Activated B cell treated with CpG ODN at 0.5 μM for 24 hours (primary cell): ENCODE data around the gene OR10G4. TPM values are rescaled to one million over a fixed set of nuclear protein-coding genes. Genes with fewer than 3 reads are reported as not detected.
"Not testable (repeated sequence)": the region's sequence is repeated elsewhere in the genome, so short reads cannot be mapped to it uniquely, and the experiment has no call there.

ENCODE experiments used
- ATAC-seq: fragments of 200-7000 bp; cut with Tn5 transposase; one replicate; pipeline ENCODE4 v1.10.0; 2021; ENCODE audit warnings: low read depth, mild to moderate bottlenecking, moderate library complexity
- CTCF ChIA-PET: fragments of 350-600 bp; sonication (Branson Sonifier 250); formaldehyde crosslinking; loops from one replicate; lab custom pipeline; 2021; ENCODE audit warnings: antibody characterized with exemption; lab: Charles Lee
- POLR2A ChIA-PET: fragments of 350-600 bp; sonication (Branson Sonifier 250); formaldehyde crosslinking; loops from one replicate; lab custom pipeline; 2021; ENCODE audit warnings: antibody characterized with exemption; lab: Charles Lee
- DNase-seq: peaks from one replicate; pipeline ENCODE4 v3.0.0; 2022
- H3K27ac Mint-ChIP-seq: one replicate; pipeline ENCODE4 v1.8.0; 2020; ENCODE audit warnings: mixed read lengths
- H3K27me3 Mint-ChIP-seq: one replicate; pipeline ENCODE4 v1.8.0; 2021; ENCODE audit warnings: mixed read lengths
- H3K36me3 Mint-ChIP-seq: one replicate; pipeline ENCODE4 v1.8.0; 2021; ENCODE audit warnings: low read depth, mixed read lengths
- H3K4me1 Mint-ChIP-seq: one replicate; pipeline ENCODE4 v1.8.0; 2021; ENCODE audit warnings: mixed read lengths
- H3K4me3 Mint-ChIP-seq: one replicate; pipeline ENCODE4 v1.8.0; 2020; ENCODE audit warnings: mild to moderate bottlenecking, mixed read lengths
- H3K9me3 Mint-ChIP-seq: one replicate; pipeline ENCODE4 v1.8.0; 2020; ENCODE audit warnings: mixed read lengths
- CTCF ChIP-seq: fragments of 200-600 bp; IDR thresholded peaks from one replicate; pipeline ENCODE4 v1.8.0; 2022; ENCODE audit warnings: antibody characterized with exemption, mild to moderate bottlenecking
- intact Hi-C: fragments of 100-400 bp; cut with micrococcal nuclease; formaldehyde crosslinking; loops from one replicate; pipeline ENCODE4 v1.15.1; 2024
- total RNA-seq: library from RNA; stranded (reverse); gene quantifications from 2 replicates; pipeline ENCODE4 v1.2.3, GENCODE V29; 2022

The OR10G4 gene
- total RNA-seq, 1 donor from 2014 or later = not detected

- Mint-ChIP-seq H3K27me3 (no peaks in the 10 kb centered on the region), H3K27ac (no peak within 1 kb of the TSS), H3K4me1 (no peaks in the 10 kb centered on the region), H3K36me3 (no peaks in the 10 kb centered on the region), H3K4me3 (no peak within 1 kb of the TSS), H3K9me3 (no peaks in the 10 kb centered on the region)
- DNase-seq (no peak), ATAC-seq (no peak)
- POLR2A ChIA-PET = no interaction called here
- CTCF ChIA-PET = no interaction called here
- intact Hi-C loops = no loop called here
- no peak for TF ChIP-seq CTCF
These were observed 17.7 kb upstream of the OR10G4 start, which contains the start of gene OR10G6 for GRCh38 chr11:123995119-123995518. Gene OR10G6 (minus strand): TSS chr11:123995161. CDS start chr11:123995161, 0 bp downstream.

- H3K4me3 Mint-ChIP-seq, DNase-seq, H3K36me3 Mint-ChIP-seq, CTCF ChIA-PET, intact Hi-C loops, POLR2A ChIA-PET, ATAC-seq, H3K4me1 Mint-ChIP-seq, H3K9me3 Mint-ChIP-seq, H3K27me3 Mint-ChIP-seq, H3K27ac Mint-ChIP-seq: not testable (repeated sequence)
These were observed 3.0 kb downstream of the OR10G4 start for GRCh38 chr11:124015837-124016236.

GRCh38 chr11:124026498-124026897 lies 13.7 kb downstream of the OR10G4 start, which contains the start of gene OR10G8:
Gene OR10G8 (plus strand): TSS chr11:124026798. CDS start chr11:124029623, 2,825 bp downstream.
- intact Hi-C loops = no loop called here
- ATAC-seq = no peak
- Mint-ChIP-seq H3K36me3 (no peaks in the 10 kb centered on the region), H3K27ac (no peak within 1 kb of the TSS), H3K4me3 (no peak within 1 kb of the TSS), H3K4me1 (no peaks in the 10 kb centered on the region), H3K9me3 (no peaks in the 10 kb centered on the region), H3K27me3 (no peaks in the 10 kb centered on the region)
- CTCF ChIA-PET = no interaction called here
- TF ChIP-seq CTCF = no peak
- DNase-seq = no peak
- POLR2A ChIA-PET = no interaction called here

GRCh38 chr11:124036666-124037065 lies 23.9 kb downstream of the OR10G4 start:
- ChIA-PET CTCF (no interaction called here), POLR2A (no interaction called here)
- Mint-ChIP-seq H3K9me3 (no peaks in the 10 kb centered on the region), H3K27ac (no peak overlapping the region), H3K36me3 (no peaks in the 10 kb centered on the region), H3K4me1 (no peaks in the 10 kb centered on the region), H3K27me3 (peaks cover 3% of the 10 kb centered on the region), H3K4me3 (no peak overlapping the region)
- intact Hi-C loops = no loop called here
- ATAC-seq (no peak), DNase-seq (no peak)
- TF ChIP-seq CTCF = no peak

- POLR2A ChIA-PET = no interaction called here
- intact Hi-C loops = no loop called here
- CTCF ChIA-PET = no interaction called here
- Mint-ChIP-seq H3K27me3 (peaks cover 3% of the 10 kb centered on the region), H3K4me3 (no peak overlapping the region), H3K36me3 (no peaks in the 10 kb centered on the region), H3K9me3 (no peaks in the 10 kb centered on the region), H3K4me1 (no peaks in the 10 kb centered on the region), H3K27ac (no peak overlapping the region)
- no peak for TF ChIP-seq CTCF
- ATAC-seq = no peak
- DNase-seq = no peak
These were observed 26.8 kb downstream of the OR10G4 start for GRCh38 chr11:124039557-124039956.

- no peak within 1 kb of the TSS for H3K27ac Mint-ChIP-seq
- CTCF ChIA-PET = interaction anchor here (0.7 kb wide), 1 partner anchor 30 kb away, joined by 3 read pairs; no protein-coding TSS in a partner anchor
- H3K4me3 Mint-ChIP-seq = no peak within 1 kb of the TSS
- peaks cover 3% of the 10 kb centered on the region for H3K27me3 Mint-ChIP-seq
- H3K9me3 Mint-ChIP-seq = no peaks in the 10 kb centered on the region
- H3K36me3 Mint-ChIP-seq = no peaks in the 10 kb centered on the region
- intact Hi-C loops = no loop called here
- no peak for DNase-seq
- no peak for TF ChIP-seq CTCF
- POLR2A ChIA-PET = no interaction called here
- no peaks in the 10 kb centered on the region for H3K4me1 Mint-ChIP-seq
- ATAC-seq = no peak
These were observed 28.5 kb downstream of the OR10G4 start, which contains the start of gene OR10G7 for GRCh38 chr11:124041254-124041653. Gene OR10G7 (minus strand): TSS chr11:124041325. CDS start chr11:124039001, 2,324 bp downstream.
